Measurements from ENCODE around the gene RSKR. TPM values are rescaled to one million over a fixed set of nuclear protein-coding genes. Genes with fewer than 3 reads are reported as not detected.

Gene RSKR
- total and polyA plus RNA-seq, 9 of the 15 experiments (the other 6 are each of a cell fraction or from before 2014, with no cell fraction given): 1.4 to 42.3 (median 16.2) TPM

- TF ChIP-seq STAT5B (CRISPR knock-in tag; IDR thresholded peaks at IDR 0.05) (no peak), RFX5 (IDR thresholded peaks at IDR 0.05; ENCODE audit: low read depth, low read length) (no peak), TFAP4 (CRISPR knock-in tag; IDR thresholded peaks at IDR 0.05; ENCODE audit: borderline replicate concordance) (peak; percentile 63; the same call in 1 of the 2 replicates), C11orf30 (IDR thresholded peaks at IDR 0.05; ENCODE audit: low read depth) (peak; percentile 54; the same call in 1 of the 2 replicates), NFXL1 (CRISPR knock-in tag; IDR thresholded peaks at IDR 0.05) (no peak), ZKSCAN1 (IDR thresholded peaks at IDR 0.05; ENCODE audit: low read depth, low read length) (no peak), WHSC1 (IDR thresholded peaks at IDR 0.05; ENCODE audit: low read length) (no peak), TSHZ1 (CRISPR knock-in tag; IDR thresholded peaks at IDR 0.05) (no peak), ZNF263 (CRISPR knock-in tag; IDR thresholded peaks at IDR 0.05; ENCODE audit: borderline replicate concordance) (no peak), FOXK1 (CRISPR knock-in tag; IDR thresholded peaks at IDR 0.05; ENCODE audit: borderline replicate concordance) (no peak), MEIS2 (IDR thresholded peaks at IDR 0.05; ENCODE audit: partially characterized antibody) (no peak), HDAC3 (IDR thresholded peaks at IDR 0.05; ENCODE audit: borderline replicate concordance, partially characterized antibody) (no peak), ETV5 (CRISPR knock-in tag; IDR thresholded peaks at IDR 0.05; ENCODE audit: low read depth) (no peak), ZNF512 (tag; IDR thresholded peaks at IDR 0.05) (no peak), IRF1 (CRISPR knock-in tag; IDR thresholded peaks at IDR 0.05; ENCODE audit: borderline replicate concordance) (no peak), ZNF398 (CRISPR knock-in tag; IDR thresholded peaks at IDR 0.05) (no peak), SP2 (IDR thresholded peaks at IDR 0.05; ENCODE audit: extremely low read depth, low read depth, low read length, poor library complexity, severe bottlenecking) (peak; percentile 57)
These were observed 42.4 kb downstream of the RSKR start, which contains the start of gene PIGS (continued) for GRCh38 chr17:28571361-28572122.

Data from K562 (cell line).